Occipital lobe (tissue), 2 donors: ENCODE results near the gene DSN1. TPM values are rescaled to one million over a fixed set of nuclear protein-coding genes. Genes with fewer than 3 reads are reported as not detected.

ENCODE experiments used
- DNase-seq: peaks from one replicate; lab custom pipeline; 2025; lab: John Stamatoyannopoulos, UW
- total RNA-seq: library from RNA; depleted of rRNA; stranded (reverse); fragments of >200 nt; gene quantifications from one replicate; pipeline ENCODE4 v1.2.3, GENCODE V29; 2014

The DSN1 gene
- total RNA-seq, 1 donor from 2014 or later, result 4.7 TPM

DNA sequence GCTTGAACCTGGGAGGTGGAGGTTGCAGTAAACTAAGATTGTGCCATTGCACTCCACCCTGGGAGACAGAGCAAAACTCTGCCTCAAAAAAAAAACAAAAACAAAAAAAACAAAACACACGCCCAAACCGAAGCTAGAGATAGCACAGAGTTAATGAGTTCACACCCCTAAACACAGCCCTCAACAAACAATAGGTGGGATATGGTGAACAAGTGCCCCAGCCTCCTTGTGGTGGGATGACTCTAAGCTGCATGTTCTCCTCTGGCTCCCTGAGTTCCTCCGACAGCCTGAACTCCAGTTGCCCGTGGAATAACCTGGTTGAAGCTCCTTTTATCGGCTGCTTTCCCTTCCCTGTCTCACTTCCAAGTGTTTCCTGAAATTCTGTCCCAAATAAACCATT is 22.1 kb upstream of the DSN1 start:
- DNase-seq, result no peak

DNA sequence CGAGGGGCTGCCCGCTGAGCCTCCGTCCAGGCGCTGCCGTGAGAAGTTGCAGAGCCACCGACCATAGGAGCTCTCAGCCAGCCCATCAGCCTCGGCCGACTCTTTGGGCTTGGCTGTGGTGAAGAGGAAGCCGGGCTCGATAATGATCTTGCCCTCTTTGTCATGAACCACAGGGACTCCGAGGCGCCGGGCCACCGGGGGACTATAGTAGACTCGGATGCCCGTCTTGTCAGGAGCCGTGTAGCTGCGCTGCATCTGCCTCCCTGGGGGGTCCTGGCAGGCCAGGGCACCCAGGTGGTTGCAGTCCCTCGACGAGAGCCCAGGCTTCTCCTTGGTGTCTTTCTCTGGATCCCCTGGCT is 20.5 kb upstream of the DSN1 start:
- no peak for DNase-seq

DNA sequence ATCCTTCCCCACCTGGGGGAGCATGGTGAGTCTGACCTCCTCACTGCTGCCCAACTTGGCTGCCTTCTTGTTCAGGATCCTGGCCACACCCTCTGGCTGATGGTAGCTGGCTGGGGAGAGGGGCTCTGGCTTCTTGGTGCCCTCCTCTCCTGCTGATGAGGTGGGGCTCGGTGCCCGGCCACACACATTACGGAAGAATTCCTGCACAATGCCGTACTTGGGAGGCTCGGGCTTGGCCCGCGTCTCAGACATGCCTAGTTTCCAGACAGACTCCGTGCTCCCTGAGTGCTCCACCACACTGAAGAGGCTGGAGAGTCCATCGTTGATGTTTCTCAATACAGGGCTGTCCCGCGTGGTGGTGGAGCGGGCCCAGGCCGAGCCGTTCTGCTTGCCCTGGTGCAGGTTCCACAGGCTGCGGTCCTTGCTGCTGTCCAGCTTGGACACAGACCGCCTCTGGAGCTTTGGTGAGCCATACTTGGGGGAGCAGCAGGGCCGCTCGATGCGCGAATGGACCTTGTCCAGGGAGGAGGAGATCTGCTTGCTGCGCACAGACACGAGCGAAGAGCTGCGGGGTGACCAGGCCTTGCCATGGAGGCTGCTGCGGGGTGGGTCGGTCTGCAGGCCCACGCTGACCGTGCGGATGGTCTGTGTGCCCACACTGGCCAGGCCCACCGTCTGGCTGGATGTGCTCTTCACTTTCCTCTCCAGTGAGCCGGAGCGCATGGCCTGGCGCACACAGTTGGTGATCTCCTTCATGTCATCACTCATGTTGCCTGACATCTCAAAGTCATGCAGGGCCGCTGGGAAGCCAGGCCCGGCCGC is 19.9 kb upstream of the DSN1 start:
- DNase-seq, result no peak

DNA sequence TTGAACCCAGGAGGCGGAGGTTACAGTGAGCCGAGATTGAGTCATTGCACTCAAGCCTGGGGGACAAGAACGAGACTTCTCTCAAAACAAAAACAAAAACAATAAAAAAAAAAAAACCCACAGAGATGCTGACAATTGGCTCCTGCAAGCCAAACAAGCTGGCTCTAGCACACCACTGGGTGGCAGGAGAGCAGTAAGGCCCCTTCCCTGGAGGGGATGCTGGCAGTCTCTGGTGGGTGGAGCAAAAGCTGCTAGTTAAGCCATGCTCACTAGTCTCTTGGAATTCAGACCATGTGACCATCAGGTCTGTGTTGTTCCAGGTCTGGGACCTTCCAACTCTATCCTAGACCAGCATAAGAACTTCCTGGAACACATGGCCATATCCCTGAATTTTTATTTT is 18.9 kb upstream of the DSN1 start:
- DNase-seq, result no peak

DNA sequence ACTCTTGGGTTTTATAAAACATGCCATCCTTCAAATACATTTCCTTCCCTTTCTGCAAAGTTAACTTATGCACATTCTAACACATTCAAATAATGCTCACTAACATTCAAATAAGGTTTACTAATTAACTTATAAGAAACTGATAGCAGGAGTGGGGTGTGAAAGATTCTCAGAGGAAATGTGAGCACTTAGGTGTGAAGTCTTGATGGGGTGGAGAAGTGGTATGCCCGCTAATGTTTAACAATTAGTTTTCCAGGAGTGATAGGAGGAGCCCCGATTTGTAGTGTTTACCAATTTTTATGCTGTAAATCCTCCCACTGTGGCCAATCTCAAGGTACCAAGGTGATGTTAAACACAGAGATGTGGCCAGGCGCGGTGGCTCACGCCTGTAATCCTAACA is 18.3 kb upstream of the DSN1 start:
- DNase-seq, result no peak

DNA sequence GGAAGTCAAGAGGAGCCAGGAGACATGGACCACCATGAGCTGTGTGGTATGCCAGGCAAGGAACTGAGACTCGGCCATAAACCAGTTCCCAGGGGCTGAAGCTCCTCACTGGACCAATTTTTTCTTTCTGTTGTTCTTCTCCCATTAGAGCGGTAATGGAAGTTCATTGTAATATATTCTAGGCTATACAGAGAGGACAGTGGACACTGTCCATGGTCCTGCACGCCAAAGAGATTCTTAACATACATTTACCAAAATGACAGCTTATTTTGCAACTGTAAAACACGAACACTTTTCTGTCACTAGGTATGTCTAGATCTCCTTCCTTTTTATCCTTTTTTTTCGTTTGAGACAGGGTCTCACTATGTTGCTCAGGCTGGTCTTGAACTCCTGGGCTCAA is 13.1 kb upstream of the DSN1 start:
- DNase-seq, result no peak

DNA sequence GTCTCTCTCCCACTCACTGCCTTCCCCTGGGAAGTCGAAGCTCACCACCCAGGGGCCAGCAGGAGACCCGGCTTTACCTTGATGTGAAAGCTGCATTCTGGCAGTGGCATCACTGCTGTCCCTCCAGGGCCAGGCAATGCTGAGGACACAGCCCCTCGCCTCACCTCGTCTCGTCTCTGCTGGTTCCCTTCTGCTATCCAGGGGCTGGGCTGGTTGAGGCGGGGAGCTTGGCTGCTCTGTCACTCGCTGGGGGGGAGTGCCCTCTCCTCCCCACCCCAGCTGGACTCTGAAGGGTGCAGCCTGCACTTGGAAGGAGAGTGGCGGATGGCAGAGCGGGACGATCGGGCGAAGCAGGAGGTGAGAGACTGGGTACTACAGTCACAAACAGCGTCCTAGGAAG is 12.7 kb upstream of the DSN1 start:
- no peak for DNase-seq

DNA sequence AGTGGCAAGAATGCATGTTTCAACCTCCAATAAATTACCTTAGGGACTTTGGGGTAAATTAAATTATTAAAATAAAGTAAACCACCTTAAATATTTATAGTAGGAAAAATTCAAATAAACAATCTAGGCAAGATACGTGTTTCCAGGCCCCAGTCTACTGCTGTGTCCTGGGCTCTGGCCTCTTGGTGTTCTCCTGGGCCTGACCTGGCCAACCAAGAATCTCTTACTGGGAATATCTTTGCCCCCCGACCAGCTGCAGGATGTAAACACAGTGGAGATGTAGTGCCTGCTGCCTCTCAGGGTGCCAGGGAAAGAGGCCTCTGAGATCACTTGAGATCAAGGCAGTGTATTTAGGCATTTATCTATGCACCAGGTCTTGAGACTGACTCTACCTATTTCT is 11.7 kb upstream of the DSN1 start:
- DNase-seq, result no peak

DNA sequence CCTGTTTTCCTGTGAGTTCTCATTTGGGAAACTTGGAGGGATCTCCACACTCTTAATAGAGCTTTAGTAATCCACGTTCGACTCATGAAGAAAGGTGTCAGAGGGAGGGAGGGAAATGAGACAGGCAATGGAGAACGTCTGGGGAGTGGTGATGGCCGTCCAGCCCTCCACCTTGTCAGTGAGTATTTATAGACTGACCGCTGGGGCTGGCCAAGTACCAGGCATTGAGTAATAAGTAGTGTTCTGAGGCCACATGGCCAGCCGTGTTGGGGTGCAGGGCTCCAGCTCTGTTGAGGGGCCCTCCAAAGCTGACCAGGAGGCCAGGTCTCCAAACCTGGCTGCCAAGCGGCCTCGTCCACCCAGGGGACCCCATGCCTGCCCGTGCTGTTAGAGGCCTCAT is 11.3 kb upstream of the DSN1 start:
- no peak for DNase-seq

DNA sequence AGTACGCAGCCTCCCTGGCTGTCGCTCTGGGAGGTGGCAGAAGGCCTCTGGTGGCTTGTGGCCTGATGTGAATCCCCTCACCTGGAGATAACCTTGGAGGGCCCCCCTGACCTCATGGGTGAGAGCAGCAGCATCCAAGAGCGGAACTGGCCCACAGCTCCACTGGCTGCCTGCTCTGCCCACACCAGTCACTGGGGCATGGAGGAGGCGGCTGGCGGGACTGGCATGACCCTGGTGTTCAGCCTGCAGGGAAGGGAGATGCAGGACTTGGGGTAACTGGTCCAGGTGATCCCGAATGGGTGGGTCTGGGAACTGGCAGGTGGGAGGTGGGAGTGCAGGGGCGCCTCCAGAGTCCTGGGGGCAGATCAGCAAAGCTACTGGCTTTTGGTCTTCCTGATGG is 10.6 kb upstream of the DSN1 start:
- no peak for DNase-seq

DNA sequence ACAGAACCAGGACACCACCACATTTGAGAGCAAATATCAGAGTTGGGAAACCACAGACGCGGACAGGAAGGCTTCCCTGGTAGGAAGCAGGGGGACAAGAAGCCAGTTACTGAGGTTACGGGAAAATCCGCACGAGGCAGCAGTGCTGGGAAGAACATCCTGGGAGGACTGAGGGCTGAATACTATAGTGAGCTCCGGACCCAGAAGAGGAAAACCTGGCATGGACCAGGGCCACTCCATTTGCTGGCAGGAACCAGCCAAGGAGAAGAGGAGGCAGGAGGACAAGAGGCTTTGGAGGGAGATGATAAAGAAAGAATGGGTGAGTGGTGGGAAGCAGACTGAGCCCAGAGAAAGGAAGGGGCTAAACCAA is 6.1 kb upstream of the DSN1 start:
- DNase-seq, result no peak

DNA sequence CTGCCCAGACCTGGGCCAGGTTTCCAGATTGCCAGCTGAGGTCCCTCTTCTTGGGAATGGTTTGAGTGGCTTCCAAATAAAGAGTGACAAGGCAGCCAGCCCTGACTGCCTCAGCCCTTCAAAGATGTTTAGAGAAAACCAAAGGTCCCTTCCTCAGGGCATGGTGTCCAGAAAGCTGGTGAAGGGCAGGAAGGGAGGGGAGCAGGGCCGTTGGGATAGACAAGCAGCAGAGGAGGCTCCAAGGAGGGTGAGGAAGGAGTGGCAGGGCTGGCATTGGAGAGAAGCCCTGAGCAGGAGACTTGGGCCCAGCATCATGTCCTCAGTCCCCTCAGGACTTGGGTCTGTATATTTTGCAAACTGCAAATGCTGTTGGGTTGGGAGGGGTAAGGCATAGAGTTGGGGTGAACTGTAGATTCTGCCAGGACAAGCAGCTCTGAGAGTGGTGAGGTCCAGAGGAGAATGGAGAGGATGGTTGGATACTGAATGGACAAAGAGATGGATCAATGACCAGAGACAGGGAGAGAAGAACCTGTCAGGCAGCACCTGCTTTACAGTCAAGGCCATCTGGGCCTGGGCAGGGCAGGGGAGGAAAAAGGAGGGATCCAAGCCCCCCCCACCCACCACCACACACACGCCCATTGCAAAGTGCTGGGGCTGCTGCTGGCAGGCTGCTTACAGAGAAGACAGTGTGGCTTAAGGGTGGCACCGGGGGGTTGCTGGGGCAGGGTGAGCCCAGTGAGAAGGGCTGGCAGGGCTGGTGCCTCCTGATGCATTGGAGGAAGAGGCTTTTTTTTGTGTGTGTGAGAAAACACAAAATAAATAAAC is 5.5 kb upstream of the DSN1 start:
- no peak for DNase-seq

DNA sequence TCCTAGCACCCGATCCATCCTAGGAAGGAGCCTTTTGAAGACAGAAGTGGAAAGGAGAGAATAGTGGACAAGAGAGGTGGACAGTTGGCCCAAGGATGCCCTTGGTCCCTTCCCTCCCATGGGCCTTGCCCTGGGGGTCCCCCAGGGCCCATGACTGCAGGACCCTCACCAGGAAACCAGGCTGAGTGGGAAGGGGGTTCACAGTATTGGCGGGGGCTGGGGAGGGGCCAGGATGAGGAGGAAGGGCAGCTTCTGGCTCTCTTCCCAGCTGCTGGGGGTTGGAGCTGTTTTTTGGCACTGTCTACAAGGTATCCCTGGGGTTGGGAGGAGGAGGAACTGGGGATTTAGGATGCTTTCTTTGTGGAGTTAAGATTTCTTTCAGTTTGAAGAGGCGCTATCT is 4.0 kb upstream of the DSN1 start:
- no peak for DNase-seq

DNA sequence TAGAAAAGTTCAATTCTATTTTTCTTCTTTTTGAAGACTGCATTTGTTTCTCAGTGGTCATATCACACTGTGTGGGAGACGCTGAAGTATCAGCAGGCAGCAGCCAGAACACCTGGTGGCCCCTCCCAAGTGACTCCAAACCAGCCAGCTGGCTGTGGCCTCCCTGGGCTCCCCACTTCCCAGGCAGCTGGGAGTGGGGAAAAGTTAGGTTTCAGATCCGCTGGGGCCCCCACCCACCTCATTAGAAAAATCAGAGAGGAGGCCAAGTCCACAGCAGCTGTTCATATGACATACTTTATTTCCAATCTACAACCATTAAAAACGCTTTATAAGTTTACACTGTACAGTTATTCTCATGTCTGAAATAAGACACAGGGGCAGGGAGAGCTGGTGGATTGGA is 3.6 kb upstream of the DSN1 start:
- no peak for DNase-seq

DNA sequence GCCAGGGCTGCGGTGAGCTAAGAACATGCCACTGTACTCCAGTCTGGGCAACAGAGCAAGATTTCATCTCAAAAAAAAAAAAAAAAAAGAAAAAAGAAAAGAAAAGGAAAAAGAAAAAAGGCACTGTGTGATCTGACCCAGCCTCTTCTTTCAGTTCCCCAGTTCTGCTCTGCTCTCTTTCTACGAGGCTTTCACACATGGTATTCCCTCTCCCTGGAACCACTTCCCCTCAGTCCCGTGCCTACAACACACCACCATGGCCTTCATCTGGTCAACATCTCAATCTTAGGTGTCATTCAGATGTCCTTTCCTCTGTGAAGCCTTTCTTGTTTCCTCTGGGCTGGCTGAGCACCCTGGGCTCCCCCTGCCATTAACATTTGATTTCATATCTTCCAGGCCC is 2.3 kb upstream of the DSN1 start:
- no peak for DNase-seq

DNA sequence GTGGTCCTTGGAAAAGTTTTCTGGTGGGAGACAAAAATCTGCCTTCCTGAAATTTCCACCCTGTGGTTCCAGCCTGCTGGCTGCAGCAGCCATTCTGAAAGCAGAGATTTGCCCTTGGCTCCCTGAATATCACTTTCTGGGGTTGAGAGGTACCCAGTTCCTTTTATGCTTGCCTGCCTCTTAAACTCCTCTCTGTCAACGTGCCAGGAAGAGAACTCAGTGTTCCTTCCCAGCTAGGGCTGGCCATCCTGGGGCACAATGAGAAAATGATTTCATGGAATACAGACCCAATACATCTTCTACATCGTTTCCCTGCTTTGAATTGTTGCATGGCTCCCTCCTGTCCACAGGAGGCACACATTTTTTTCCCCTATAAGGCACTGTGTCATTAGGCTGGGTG is 1.6 kb upstream of the DSN1 start:
- no peak for DNase-seq

DNA sequence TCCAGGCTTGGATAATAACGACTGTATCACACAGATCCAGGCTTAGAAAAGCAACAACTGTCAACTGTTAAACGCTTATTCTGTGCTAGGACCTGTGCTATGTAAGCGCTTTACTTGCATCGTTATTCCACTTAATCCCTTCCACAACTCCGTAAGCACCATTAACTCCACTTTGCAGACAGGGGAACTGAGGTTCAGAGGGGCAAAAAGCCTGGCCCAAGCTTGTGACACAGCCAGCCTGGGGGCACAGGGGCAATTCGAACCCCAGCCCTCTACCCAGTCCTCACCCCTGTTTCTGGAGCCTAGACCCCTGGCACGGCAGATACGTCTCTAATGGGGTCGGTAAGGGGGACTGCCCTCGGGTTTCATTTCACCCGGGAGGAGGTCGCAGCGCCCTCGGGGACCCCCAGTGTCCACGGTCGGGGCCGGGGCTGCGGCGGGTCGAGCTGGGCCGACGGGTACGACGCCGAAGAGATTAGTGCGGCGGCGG is 411 bp downstream of the DSN1 start:
- DNase-seq, result no peak

DNA sequence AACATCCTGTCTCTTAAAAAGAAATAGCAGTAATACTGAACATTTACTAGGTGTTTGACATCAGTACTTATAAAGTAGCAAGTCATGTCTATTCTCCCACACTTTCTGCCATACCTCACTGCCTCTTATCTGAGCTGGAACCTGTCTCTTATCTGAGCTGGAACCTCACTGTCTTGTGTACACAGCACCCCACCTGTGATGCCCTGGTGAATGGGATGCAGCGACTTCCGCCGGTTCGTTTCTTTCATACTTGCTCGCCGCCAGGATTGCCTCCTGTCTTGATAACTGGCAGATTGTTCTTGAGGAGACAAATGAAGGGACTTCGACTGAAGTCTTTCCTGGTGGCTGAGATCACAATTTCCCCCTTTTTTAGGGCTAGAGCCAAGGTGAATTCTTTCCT is 2.9 kb downstream of the DSN1 start:
- no peak for DNase-seq

DNA sequence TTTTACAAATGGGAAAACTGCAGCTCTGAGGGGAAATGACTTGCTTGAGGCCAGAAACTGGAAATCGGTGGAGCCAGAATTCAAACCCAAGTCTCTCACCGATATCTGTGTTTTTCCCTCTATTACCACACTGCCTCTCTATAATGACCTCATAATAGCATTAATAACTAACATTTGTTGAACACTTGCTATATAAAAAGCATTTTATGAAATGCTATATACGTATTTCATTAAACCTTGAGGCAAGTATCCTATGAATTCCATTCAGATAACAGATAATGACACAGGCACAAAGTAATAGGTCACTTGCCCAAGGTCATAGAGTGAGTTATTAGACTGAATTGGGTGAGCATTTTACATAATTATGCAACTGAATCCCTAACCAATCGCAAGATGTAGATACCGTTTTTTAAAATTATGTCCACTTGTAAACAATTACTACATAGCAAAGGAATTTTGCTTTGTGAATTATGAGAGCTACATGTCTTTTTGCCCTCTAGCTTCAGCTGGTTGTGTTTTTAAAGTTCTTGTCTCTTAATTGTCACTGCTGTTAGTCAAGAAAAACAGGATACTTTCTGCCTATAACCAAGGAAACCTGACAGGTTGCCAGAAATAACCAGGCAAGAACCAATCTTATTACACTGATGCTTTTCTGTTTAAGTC is 4.7 kb downstream of the DSN1 start:
- DNase-seq, result no peak

DNA sequence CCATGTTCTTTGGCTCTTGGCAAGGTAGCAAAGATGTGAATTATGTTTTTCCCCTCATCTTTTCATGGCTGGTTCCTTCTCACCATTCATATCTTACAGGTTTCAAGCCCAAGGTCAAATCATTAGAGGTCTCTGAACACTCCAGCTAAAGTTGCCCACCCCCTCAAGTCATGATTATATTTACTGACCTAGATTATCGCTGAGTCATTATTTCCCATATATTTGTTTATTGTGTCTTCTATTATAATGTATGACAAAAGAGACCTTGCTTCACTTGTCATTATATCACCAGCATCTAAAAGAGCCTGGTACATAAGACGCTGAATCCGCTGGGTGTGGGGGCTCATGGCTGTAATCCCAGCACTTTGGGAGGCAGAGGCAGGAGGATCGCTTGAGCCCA is 12.4 kb downstream of the DSN1 start:
- no peak for DNase-seq

DNA sequence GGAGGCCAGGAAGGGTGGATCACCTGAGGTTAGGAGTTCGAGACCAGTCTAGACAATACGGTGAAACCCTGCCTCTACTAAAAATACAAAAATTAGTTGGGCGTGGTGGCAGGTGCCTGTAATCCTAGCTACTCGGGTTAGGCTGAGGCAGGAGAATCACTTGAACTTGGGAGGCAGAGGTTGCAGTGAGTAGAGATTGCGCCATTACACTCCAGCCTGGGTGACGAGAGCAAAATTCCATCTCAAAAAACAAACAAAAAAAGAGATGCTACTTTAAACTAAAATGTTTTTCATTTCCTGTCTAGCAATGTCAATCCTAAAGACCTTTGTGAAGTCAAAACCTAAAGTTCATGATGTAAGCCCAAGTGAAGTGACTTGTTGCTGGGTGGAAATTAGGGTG is 12.9 kb downstream of the DSN1 start:
- no peak for DNase-seq

DNA sequence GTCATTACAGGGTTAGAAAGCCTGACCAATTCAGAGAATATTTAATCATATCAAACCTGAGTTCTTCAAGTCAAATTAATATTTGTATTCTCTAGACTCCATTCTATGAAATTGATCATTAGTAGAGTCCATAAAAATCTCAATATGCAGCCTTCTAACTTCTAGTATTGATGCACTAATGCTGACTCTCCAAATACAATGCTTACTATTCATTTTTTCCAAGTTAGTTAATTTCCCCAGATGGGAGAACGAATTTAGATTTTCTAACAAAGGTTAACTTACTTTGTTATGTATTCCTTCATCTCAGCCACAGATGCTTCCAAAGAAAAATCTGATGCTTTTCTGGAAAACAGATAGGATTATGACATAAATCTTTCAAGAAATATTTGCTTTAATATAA is 15.3 kb downstream of the DSN1 start:
- DNase-seq, result no peak

DNA sequence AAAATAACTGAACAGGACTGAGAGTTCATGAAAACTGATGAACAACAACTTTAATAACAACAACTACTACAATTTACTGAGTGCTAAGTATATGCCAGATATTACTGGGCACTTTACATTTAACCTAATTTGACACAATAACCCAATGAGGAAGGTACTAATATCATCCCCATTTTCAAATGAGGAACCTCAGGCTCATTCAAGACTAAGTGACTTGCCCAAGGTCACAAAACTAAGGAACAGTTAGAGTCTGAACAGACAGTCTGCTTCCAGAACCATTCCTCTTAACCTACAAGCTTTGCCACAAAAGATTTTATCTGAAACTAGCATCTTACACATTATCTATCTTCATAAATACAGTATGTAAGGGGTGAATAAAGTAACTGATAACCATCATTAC is 17.1 kb downstream of the DSN1 start:
- no peak for DNase-seq
